Stimulated activated CD4-positive, alpha-beta T cell treated with anti-CD3 and anti-CD28 coated beads, TNF-alpha, amount 100 ng/mL, for 1 hour (primary cell): Measurements from ENCODE around the gene UNC93A.
"Not testable (repeated sequence)": the region's sequence is repeated elsewhere in the genome, so short reads cannot be mapped to it uniquely, and the experiment has no call there.

Experiments used
- DNase-seq, 3 donors: peaks; one replicate each; pipeline ENCODE4 v3.0.0-alpha.2; 2020; ENCODE audit warnings: low read depth in 3 of 3, low spot score in 1 of 3

UNC93A gene

GRCh38 chr6:167270499-167271311, 20.4 kb upstream of the UNC93A start:
- no peak for DNase-seq

GRCh38 chr6:167272151-167272550, 19.0 kb upstream of the UNC93A start:
- no peak for DNase-seq

GRCh38 chr6:167272696-167273379, 18.3 kb upstream of the UNC93A start:
- no peak for DNase-seq

GRCh38 chr6:167274270-167274669, 16.8 kb upstream of the UNC93A start:
- no peak for DNase-seq

GRCh38 chr6:167275001-167275400, 16.1 kb upstream of the UNC93A start:
- DNase-seq, result no peak

GRCh38 chr6:167275436-167275835, 15.7 kb upstream of the UNC93A start:
- DNase-seq, result no peak

- DNase-seq, result no peak
Observed at GRCh38 chr6:167276772-167277533, 14.2 kb upstream of the UNC93A start.

GRCh38 chr6:167278173-167278940, 12.8 kb upstream of the UNC93A start:
- not testable (repeated sequence) for DNase-seq

- DNase-seq, result no peak
Observed at GRCh38 chr6:167279766-167280446, 11.2 kb upstream of the UNC93A start.

GRCh38 chr6:167280466-167280865, 10.6 kb upstream of the UNC93A start:
- not testable (repeated sequence) for DNase-seq

- no peak for DNase-seq
Observed at GRCh38 chr6:167282165-167282564, 8.9 kb upstream of the UNC93A start.

GRCh38 chr6:167284565-167284964, 6.5 kb upstream of the UNC93A start:
- not testable (repeated sequence) for DNase-seq

GRCh38 chr6:167285077-167285770, 5.9 kb upstream of the UNC93A start:
- no peak for DNase-seq

GRCh38 chr6:167287513-167288048, 3.5 kb upstream of the UNC93A start:
- DNase-seq, result no peak

- not testable (repeated sequence) for DNase-seq
Observed at GRCh38 chr6:167288591-167289225, 2.4 kb upstream of the UNC93A start.

GRCh38 chr6:167289291-167289690, 1.8 kb upstream of the UNC93A start:
- DNase-seq, result not testable (repeated sequence)

- DNase-seq, result no peak
Observed at GRCh38 chr6:167291623-167292300, 647 bp downstream of the UNC93A start.

- no peak for DNase-seq
Observed at GRCh38 chr6:167292301-167293087, 1.4 kb downstream of the UNC93A start.
